DMS 273 treated with DMSO at 0.1 percent for 48 hours (cell line): ENCODE data around the gene BRD4.

Experiments used
- DNase-seq: peaks from one replicate; lab custom pipeline; 2025; lab: John Stamatoyannopoulos, UW

Gene BRD4

GRCh38 chr19:15313649-15314279, 18.6 kb downstream of the BRD4 start:
- no peak for DNase-seq

- DNase-seq: no peak
Observed at GRCh38 chr19:15307169-15307568, 25.2 kb downstream of the BRD4 start.

GRCh38 chr19:15305582-15306334, 26.6 kb downstream of the BRD4 start:
- DNase-seq: no peak

- DNase-seq: no peak
Observed at GRCh38 chr19:15304140-15304705, 28.1 kb downstream of the BRD4 start.

- no peak for DNase-seq
Observed at GRCh38 chr19:15303105-15303780, 29.1 kb downstream of the BRD4 start.

- no peak for DNase-seq
Observed at GRCh38 chr19:15300533-15301197, 31.7 kb downstream of the BRD4 start.

- DNase-seq: no peak
Observed at GRCh38 chr19:15299568-15300409, 32.5 kb downstream of the BRD4 start.

- no peak for DNase-seq
Observed at GRCh38 chr19:15298847-15299567, 33.3 kb downstream of the BRD4 start.

GRCh38 chr19:15297416-15298224, 34.7 kb downstream of the BRD4 start:
- no peak for DNase-seq

GRCh38 chr19:15296841-15297415, 35.4 kb downstream of the BRD4 start:
- no peak for DNase-seq

GRCh38 chr19:15296353-15296752, 36.0 kb downstream of the BRD4 start:
- no peak for DNase-seq

- no peak for DNase-seq
Observed at GRCh38 chr19:15294561-15294990, 37.8 kb downstream of the BRD4 start.

- DNase-seq: no peak
Observed at GRCh38 chr19:15293781-15294491, 38.4 kb downstream of the BRD4 start.

GRCh38 chr19:15292847-15293582, 39.3 kb downstream of the BRD4 start:
- peak; percentile 50 for DNase-seq

- no peak for DNase-seq
Observed at GRCh38 chr19:15292140-15292539, 40.2 kb downstream of the BRD4 start.

- DNase-seq: no peak
Observed at GRCh38 chr19:15291548-15292021, 40.8 kb downstream of the BRD4 start.

- DNase-seq: no peak
Observed at GRCh38 chr19:15291089-15291488, 41.2 kb downstream of the BRD4 start.

- no peak for DNase-seq
Observed at GRCh38 chr19:15290166-15290565, 42.2 kb downstream of the BRD4 start.
